SU-DHL-6 (cell line): ENCODE measurements around the gene POLN.
"Not testable (repeated sequence)": the region's sequence is repeated elsewhere in the genome, so short reads cannot be mapped to it uniquely, and the experiment has no call there.

ENCODE experiments used
- H2AFZ ChIP-seq: fragments of 200-600 bp; sonication (generic); 2 replicates; pipeline ENCODE4 v1.6.1; 2014; ENCODE audit warnings: low read depth, mild to moderate bottlenecking, moderate library complexity, mixed read lengths, antibody characterized with exemption, low read length; ENCODE audit not compliant: severe bottlenecking
- H3F3A ChIP-seq: fragments of 200-600 bp; shearing (Covaris generic); 2 replicates; pipeline ENCODE4 v1.6.0; 2016; ENCODE audit warnings: antibody characterized with exemption, mild to moderate bottlenecking; ENCODE audit not compliant: insufficient read depth
- H3K27ac ChIP-seq: fragments of 200-600 bp; sonication (generic); 2 replicates; pipeline ENCODE4 v1.5.1; 2016; ENCODE audit warnings: low read depth, mild to moderate bottlenecking, low read length, moderate library complexity, mixed read lengths
- H3K27me3 ChIP-seq: fragments of 200-600 bp; sonication (generic), shearing (Covaris generic); 2 replicates; pipeline ENCODE4 v1.6.0; 2014; ENCODE audit warnings: mild to moderate bottlenecking, low read length
- H3K36me3 ChIP-seq: fragments of 200-600 bp; sonication (generic); 2 replicates; pipeline ENCODE4 v1.6.1; 2014; ENCODE audit warnings: mild to moderate bottlenecking, low read length, mixed read lengths
- H3K4me2 ChIP-seq: fragments of 300-600, 200-600 bp; shearing (Covaris generic), sonication (generic); 2 replicates; pipeline ENCODE4 v1.6.0; 2014; ENCODE audit warnings: low read length, low read depth, mild to moderate bottlenecking; ENCODE audit not compliant: poor library complexity, severe bottlenecking
- H3K4me3 ChIP-seq: fragments of 200-600 bp; sonication (generic); 2 replicates; pipeline ENCODE4 v1.5.1; 2014; ENCODE audit warnings: antibody characterized with exemption, low read length, mild to moderate bottlenecking, mixed read lengths; ENCODE audit not compliant: insufficient read depth, poor library complexity, severe bottlenecking
- H3K79me2 ChIP-seq: fragments of 200-600 bp; sonication (generic); 2 replicates; pipeline ENCODE4 v1.6.1; 2014; ENCODE audit warnings: mild to moderate bottlenecking, low read length, moderate library complexity; ENCODE audit not compliant: insufficient read depth
- H3K9ac ChIP-seq: fragments of 200-600 bp; sonication (generic); 2 replicates; pipeline ENCODE4 v1.7.0; 2014; ENCODE audit warnings: mild to moderate bottlenecking, low read length
- H3K9me2 ChIP-seq: fragments of 200-600 bp; sonication (generic); replicated peaks from 2 replicates; pipeline ENCODE4 v1.6.1; 2014; ENCODE audit warnings: low read length; ENCODE audit not compliant: insufficient read depth
- H3K9me3 ChIP-seq: fragments of 200-600 bp; sonication (generic); 2 replicates; pipeline ENCODE4 v1.6.1; 2014; ENCODE audit warnings: low read length, mixed read lengths; ENCODE audit not compliant: insufficient read depth
- H4K20me1 ChIP-seq: fragments of 200-600 bp; sonication (generic); 2 replicates; pipeline ENCODE4 v1.6.1; 2014; ENCODE audit warnings: low read depth, mild to moderate bottlenecking, antibody characterized with exemption, low read length, moderate library complexity, mixed read lengths
- CTCF ChIP-seq: fragments of 200-600 bp; sonication (generic); IDR thresholded peaks from one replicate; pipeline ENCODE4 v1.5.1; 2017; ENCODE audit warnings: antibody characterized with exemption, mild to moderate bottlenecking, low read length, moderate library complexity; ENCODE audit not compliant: insufficient read depth, poor library complexity, severe bottlenecking
- EZH2phosphoT487 ChIP-seq: fragments of 200-600 bp; sonication (generic), shearing (Covaris generic); conservative IDR thresholded peaks from 2 replicates; pipeline ENCODE4 v1.6.1; 2018; ENCODE audit warnings: mild to moderate bottlenecking, antibody characterized with exemption, low read length, moderate library complexity, mixed read lengths

The POLN gene

GRCh38 chr4:2276581-2277325 is 34.8 kb upstream of the POLN start:
- TF ChIP-seq CTCF = no peak
- no peak for TF ChIP-seq EZH2phosphoT487
- Histone ChIP-seq H3K27ac (no peak overlapping the region), H3K79me2 (no peaks in the 10 kb centered on the region), H3K9ac (no peak overlapping the region), H3K4me3 (no peak overlapping the region), H3K27me3 (no peaks in the 10 kb centered on the region), H3K9me3 (no peaks in the 10 kb centered on the region), H2AFZ (no peak overlapping the region), H3K36me3 (no peaks in the 10 kb centered on the region), H4K20me1 (no peaks in the 10 kb centered on the region), H3F3A (no peaks in the 10 kb centered on the region), H3K9me2 (no peaks in the 10 kb centered on the region), H3K4me2 (no peak overlapping the region)

GRCh38 chr4:2275546-2276251 is 33.8 kb upstream of the POLN start:
- TF ChIP-seq CTCF = no peak
- no peak for TF ChIP-seq EZH2phosphoT487

GRCh38 chr4:2275044-2275397 is 33.1 kb upstream of the POLN start:
- H3K4me2 ChIP-seq, H3K79me2 ChIP-seq, H3F3A ChIP-seq, H3K27ac ChIP-seq, H3K9me2 ChIP-seq, H2AFZ ChIP-seq, H3K36me3 ChIP-seq, H3K27me3 ChIP-seq, H3K4me3 ChIP-seq, H4K20me1 ChIP-seq, H3K9me3 ChIP-seq, H3K9ac ChIP-seq: not testable (repeated sequence)

More at GRCh38 chr4:2275546-2276251, 33.8 kb upstream of the POLN start:
- Histone ChIP-seq H3K4me2 (no peak overlapping the region), H2AFZ (no peak overlapping the region), H3K4me3 (no peak overlapping the region), H3K27ac (no peak overlapping the region), H3K27me3 (no peaks in the 10 kb centered on the region), H3K9me2 (no peaks in the 10 kb centered on the region), H4K20me1 (no peaks in the 10 kb centered on the region), H3K79me2 (no peaks in the 10 kb centered on the region), H3K9ac (no peak overlapping the region), H3K9me3 (no peaks in the 10 kb centered on the region), H3K36me3 (no peaks in the 10 kb centered on the region), H3F3A (no peaks in the 10 kb centered on the region)

- H3K27ac ChIP-seq = no peak overlapping the region
- no peak for TF ChIP-seq CTCF
- no peak for TF ChIP-seq EZH2phosphoT487
- no peak overlapping the region for H3K9ac ChIP-seq
- H4K20me1 ChIP-seq = no peaks in the 10 kb centered on the region
- H3K36me3 ChIP-seq = no peaks in the 10 kb centered on the region
- no peaks in the 10 kb centered on the region for H3K9me3 ChIP-seq
- no peaks in the 10 kb centered on the region for H3K27me3 ChIP-seq
- no peak overlapping the region for H2AFZ ChIP-seq
- H3K9me2 ChIP-seq = no peaks in the 10 kb centered on the region
- no peaks in the 10 kb centered on the region for H3F3A ChIP-seq
- no peak overlapping the region for H3K4me3 ChIP-seq
- H3K79me2 ChIP-seq = no peaks in the 10 kb centered on the region
- no peak overlapping the region for H3K4me2 ChIP-seq
These were observed 32.6 kb upstream of the POLN start for GRCh38 chr4:2274320-2275043.
